Measurements from ENCODE around the gene TTC33. TPM values are rescaled to one million over a fixed set of nuclear protein-coding genes. Genes with fewer than 3 reads are reported as not detected.
"Not testable (repeated sequence)": the region's sequence is repeated elsewhere in the genome, so short reads cannot be mapped to it uniquely, and the experiment has no call there.

The TTC33 gene
- total RNA-seq, 4 donors from 2014 or later: 6.4 to 67.3 (median 17.4) TPM

DNA sequence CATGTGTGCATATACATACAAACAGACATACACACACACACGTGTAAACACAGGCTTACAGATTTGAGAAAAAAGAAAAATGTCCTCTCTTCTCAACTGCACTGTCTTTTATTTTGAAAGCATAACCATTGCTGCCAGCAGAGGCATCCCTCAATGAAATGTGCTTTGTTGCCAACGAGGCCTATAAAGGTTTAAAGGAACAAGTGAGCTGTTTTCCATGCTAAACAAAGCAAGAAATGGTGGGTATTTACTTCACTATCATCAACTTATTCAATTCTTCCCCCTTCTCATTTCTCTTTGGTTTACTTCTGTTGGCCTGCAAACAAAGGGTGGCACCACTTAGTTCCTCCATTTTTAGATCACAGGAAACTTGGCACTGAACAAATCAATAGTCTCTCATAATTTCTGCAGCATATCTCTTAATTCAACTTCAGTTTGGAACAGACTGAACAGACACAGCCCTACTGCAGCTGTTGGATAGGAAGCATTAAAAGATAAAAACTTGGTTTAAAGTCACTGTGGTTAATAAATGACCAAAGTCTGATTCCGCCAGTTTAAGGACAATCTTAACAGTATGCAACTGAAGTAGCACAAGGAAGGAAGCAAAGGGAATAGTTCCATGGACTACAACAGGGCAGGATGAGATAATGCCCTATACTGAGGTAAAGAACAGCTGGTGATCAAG, 21.7 kb downstream of the TTC33 start:
- no peak for DNase-seq
- TF ChIP-seq POLR2A (IDR thresholded peaks at IDR 0.05): peak; percentile 34
- TF ChIP-seq, protein P1, sequence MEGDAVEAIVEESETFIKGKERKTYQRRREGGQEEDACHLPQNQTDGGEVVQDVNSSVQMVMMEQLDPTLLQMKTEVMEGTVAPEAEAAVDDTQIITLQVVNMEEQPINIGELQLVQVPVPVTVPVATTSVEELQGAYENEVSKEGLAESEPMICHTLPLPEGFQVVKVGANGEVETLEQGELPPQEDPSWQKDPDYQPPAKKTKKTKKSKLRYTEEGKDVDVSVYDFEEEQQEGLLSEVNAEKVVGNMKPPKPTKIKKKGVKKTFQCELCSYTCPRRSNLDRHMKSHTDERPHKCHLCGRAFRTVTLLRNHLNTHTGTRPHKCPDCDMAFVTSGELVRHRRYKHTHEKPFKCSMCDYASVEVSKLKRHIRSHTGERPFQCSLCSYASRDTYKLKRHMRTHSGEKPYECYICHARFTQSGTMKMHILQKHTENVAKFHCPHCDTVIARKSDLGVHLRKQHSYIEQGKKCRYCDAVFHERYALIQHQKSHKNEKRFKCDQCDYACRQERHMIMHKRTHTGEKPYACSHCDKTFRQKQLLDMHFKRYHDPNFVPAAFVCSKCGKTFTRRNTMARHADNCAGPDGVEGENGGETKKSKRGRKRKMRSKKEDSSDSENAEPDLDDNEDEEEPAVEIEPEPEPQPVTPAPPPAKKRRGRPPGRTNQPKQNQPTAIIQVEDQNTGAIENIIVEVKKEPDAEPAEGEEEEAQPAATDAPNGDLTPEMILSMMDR (IDR thresholded peaks at IDR 0.05): peak in 2 of 5 experiments; percentile 33 to 49
- no peak for TF ChIP-seq EP300 (IDR thresholded peaks at IDR 0.05; ENCODE audit: low read depth)
- peak in 2 of 3 donors; percentile 64 to 67 for TF ChIP-seq POLR2AphosphoS5 (IDR thresholded peaks at IDR 0.05)
- intact Hi-C loops (cut with DNase I; ENCODE audit: low total_unique reads) (loop anchor here (10.0 kb wide), 1 partner anchor 1019 kb away; no protein-coding TSS in a partner anchor), in situ Hi-C loops (cut with MboI; ENCODE audit: low pct_ligation_motif_present in 1 of 4, low pct_unique_long_range_greater_than_20kb in 1 of 4, low sequenced_read_pairs in 3 of 4) (loop anchor here (25.0 kb wide), 3 partner anchors 797 to 1147 kb away; no protein-coding TSS in a partner anchor)
- Histone ChIP-seq H3K4me1 (peaks cover 22 to 52% (median 31%) of the 10 kb centered on the region in 4 donors), H3K4me3 (no peak overlapping the region), H3K27ac (peak overlapping the region; percentile 47 to 76 (median 62)), H3K27me3 (no peaks in the 10 kb centered on the region), H3K36me3 (no peaks in the 10 kb centered on the region), H3K9me3 (no peaks in the 10 kb centered on the region)
- 29 to 58% methylated on average over 2 to 3 of the region's 3 CpGs for WGBS, 2 donors (ENCODE audit: low coverage in 1 of 2)

DNA sequence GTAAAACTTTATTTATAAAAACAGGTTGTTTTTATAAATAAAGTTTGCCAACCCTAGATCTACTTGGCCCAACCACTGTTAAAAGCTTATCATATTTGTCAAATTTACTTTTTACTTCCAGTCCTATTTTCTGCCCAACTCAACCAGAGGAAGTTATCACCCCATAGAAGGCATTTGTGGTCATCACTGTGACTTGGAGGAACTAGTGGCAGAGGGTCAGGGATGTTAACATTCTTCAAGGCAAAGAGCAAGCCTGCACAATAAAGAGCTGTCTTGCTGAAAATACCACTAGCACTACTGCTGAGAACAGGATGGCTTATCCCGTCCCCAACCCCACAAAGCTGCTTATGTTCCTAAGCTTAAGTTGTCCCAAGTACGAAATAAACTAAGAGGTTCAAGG, 22.3 kb downstream of the TTC33 start:
- H3K9me3 ChIP-seq: no peaks in the 10 kb centered on the region
- peak overlapping the region; percentile 47 to 76 (median 62) for H3K27ac ChIP-seq
- H3K27me3 ChIP-seq: no peaks in the 10 kb centered on the region
- H3K36me3 ChIP-seq: no peaks in the 10 kb centered on the region
- TF ChIP-seq POLR2AphosphoS5 (IDR thresholded peaks at IDR 0.05): no peak
- TF ChIP-seq POLR2A (IDR thresholded peaks at IDR 0.05): no peak
- TF ChIP-seq, protein P1 (IDR thresholded peaks at IDR 0.05): no peak
- TF ChIP-seq EP300 (IDR thresholded peaks at IDR 0.05; ENCODE audit: low read depth): no peak
- H3K4me1 ChIP-seq: peaks cover 22 to 52% (median 31%) of the 10 kb centered on the region in 4 donors
- intact Hi-C loops (cut with DNase I; ENCODE audit: low total_unique reads) (loop anchor here (10.0 kb wide), 1 partner anchor 1019 kb away; no protein-coding TSS in a partner anchor), in situ Hi-C loops (cut with MboI; ENCODE audit: low pct_ligation_motif_present in 1 of 4, low pct_unique_long_range_greater_than_20kb in 1 of 4, low sequenced_read_pairs in 3 of 4) (loop anchor here (25.0 kb wide), 3 partner anchors 796 to 1146 kb away; no protein-coding TSS in a partner anchor)
- H3K4me3 ChIP-seq: no peak overlapping the region
- DNase-seq: no peak
- 81% methylated on average over 2 of the region's 2 CpGs; no CpG with 5 or more reads in 1 of the 2 donors for WGBS, 2 donors (ENCODE audit: low coverage in 1 of 2)

DNA sequence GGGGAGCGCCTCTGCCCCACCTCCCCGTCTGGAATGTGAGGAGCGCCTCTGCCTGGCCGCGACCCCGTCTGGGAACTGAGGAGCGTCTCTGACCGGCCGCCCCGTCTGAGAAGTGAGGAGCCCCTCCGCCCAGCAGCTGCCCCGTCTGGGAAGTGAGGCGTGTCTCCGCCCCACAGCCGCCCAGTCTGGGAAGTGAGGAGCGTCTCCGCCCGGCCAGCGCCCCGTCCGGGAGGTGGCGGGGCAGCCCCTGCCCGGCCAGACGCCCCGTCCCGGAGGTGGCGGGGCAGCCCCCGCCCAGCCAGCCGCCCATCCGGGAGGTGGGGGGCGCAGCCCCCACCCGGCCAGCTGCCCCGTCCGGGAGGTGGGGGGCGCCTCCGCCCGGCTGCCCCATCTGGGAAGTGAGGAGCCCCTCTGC, 33.3 kb downstream of the TTC33 start:
- WGBS, 2 donors (ENCODE audit: low coverage in 1 of 2): 92% methylated on average over 31 of the region's 37 CpGs; no CpG with 5 or more reads in 1 of the 2 donors
- H3K9me3 ChIP-seq; H3K4me3 ChIP-seq; H3K27me3 ChIP-seq; in situ Hi-C loops (cut with MboI; ENCODE audit: low pct_ligation_motif_present in 1 of 4, low pct_unique_long_range_greater_than_20kb in 1 of 4, low sequenced_read_pairs in 3 of 4); intact Hi-C loops (cut with DNase I; ENCODE audit: low total_unique reads); DNase-seq; H3K27ac ChIP-seq: not testable (repeated sequence)
- Histone ChIP-seq H3K36me3 (peaks cover 0 to 31% (median 4%) of the 10 kb centered on the region in 4 donors), H3K4me1 (peaks cover 0 to 18% (median 4%) of the 10 kb centered on the region in 4 donors)

DNA sequence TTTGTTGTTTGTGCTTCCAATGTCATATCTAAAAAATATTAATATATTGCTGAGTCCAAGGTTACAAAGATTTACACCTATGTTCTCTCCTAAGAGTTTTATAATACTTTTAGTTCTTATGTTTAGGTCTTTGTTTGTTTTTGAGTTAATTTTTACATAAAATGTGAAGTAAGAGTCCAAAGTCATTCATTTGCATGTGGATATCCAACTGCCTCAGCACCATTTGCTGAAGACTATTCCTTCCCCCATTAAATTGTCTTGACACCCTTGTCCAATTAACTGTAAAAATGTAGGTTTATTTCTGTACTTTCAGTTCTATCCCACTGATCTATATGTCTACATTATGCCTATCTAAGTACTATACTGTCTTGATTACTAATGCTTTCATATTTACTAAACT, 35.7 kb downstream of the TTC33 start:
- TF ChIP-seq POLR2A (IDR thresholded peaks at IDR 0.05) (no peak), EP300 (IDR thresholded peaks at IDR 0.05; ENCODE audit: low read depth) (no peak)
- H3K27ac ChIP-seq: peak overlapping the region in 3 of 4 donors; percentile 35 to 50 (median 42)
- H3K4me1 ChIP-seq: peaks cover 0 to 39% (median 4%) of the 10 kb centered on the region in 4 donors
- no peak for DNase-seq
- H3K9me3 ChIP-seq: peaks cover 3 to 7% of the 10 kb centered on the region in 2 donors
- peaks cover 0 to 28% (median 0%) of the 10 kb centered on the region in 4 donors for H3K36me3 ChIP-seq
- intact Hi-C loops (cut with DNase I; ENCODE audit: low total_unique reads): no loop called here
- no peak overlapping the region for H3K4me3 ChIP-seq
- in situ Hi-C loops (cut with MboI; ENCODE audit: low pct_ligation_motif_present in 1 of 4, low pct_unique_long_range_greater_than_20kb in 1 of 4, low sequenced_read_pairs in 3 of 4): no loop called here
- no peaks in the 10 kb centered on the region for H3K27me3 ChIP-seq

DNA sequence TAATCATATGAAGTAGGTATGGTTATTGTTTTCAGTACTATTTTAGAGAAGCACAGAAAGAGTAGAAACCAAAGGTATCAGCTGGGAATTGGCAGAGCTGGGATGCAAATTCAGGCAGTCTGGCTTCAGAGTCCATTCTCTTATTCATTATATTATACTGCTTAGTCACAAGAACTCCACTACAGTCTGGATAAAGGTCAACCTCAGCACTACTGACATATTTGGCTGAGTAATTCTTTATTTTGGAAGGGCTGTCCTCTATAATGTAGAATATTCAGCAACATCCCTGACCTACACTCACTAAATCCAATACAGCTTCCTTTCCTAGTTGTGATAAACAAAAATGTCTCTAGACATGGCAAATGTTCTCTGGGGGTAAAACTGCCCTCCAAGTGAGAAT, 38.5 kb downstream of the TTC33 start:
- Histone ChIP-seq H3K27ac (peak overlapping the region in 2 of 4 donors; percentile 7 to 20), H3K36me3 (peaks cover 0 to 15% (median 0%) of the 10 kb centered on the region in 4 donors), H3K27me3 (no peaks in the 10 kb centered on the region), H3K4me3 (no peak overlapping the region), H3K4me1 (peaks cover 0 to 39% (median 4%) of the 10 kb centered on the region in 4 donors), H3K9me3 (peaks cover 3 to 7% of the 10 kb centered on the region in 2 donors)
- in situ Hi-C loops (cut with MboI; ENCODE audit: low pct_ligation_motif_present in 1 of 4, low pct_unique_long_range_greater_than_20kb in 1 of 4, low sequenced_read_pairs in 3 of 4): no loop called here
- intact Hi-C loops (cut with DNase I; ENCODE audit: low total_unique reads): no loop called here
- TF ChIP-seq POLR2A (IDR thresholded peaks at IDR 0.05) (no peak), EP300 (IDR thresholded peaks at IDR 0.05; ENCODE audit: low read depth) (no peak), POLR2AphosphoS5 (IDR thresholded peaks at IDR 0.05) (no peak)
- TF ChIP-seq, protein P1 (IDR thresholded peaks at IDR 0.05): no peak
- no peak for DNase-seq
